LNCAP (cell line): Measurements from ENCODE around the gene GNAO1.

Source experiments
- CTCF ChIP-seq: fragments of 450-650 bp; IDR thresholded peaks from 2 replicates; pipeline ENCODE4 v1.5.1; 2017; ENCODE audit warnings: mild to moderate bottlenecking

GNAO1 gene

GRCh38 chr16:56350491-56351405, 159.5 kb downstream of the GNAO1 start:
- no peak for TF ChIP-seq CTCF

- TF ChIP-seq CTCF, result no peak
Measured at GRCh38 chr16:56351481-56351880, 160.2 kb downstream of the GNAO1 start.

- TF ChIP-seq CTCF, result no peak
Measured at GRCh38 chr16:56352351-56353053, 161.2 kb downstream of the GNAO1 start.

GRCh38 chr16:56353054-56353921, 162.0 kb downstream of the GNAO1 start:
- no peak for TF ChIP-seq CTCF

- no peak for TF ChIP-seq CTCF
Measured at GRCh38 chr16:56354016-56354415, 162.7 kb downstream of the GNAO1 start.

- TF ChIP-seq CTCF, result no peak
Measured at GRCh38 chr16:56354746-56355145, 163.5 kb downstream of the GNAO1 start.

GRCh38 chr16:56355221-56355620, 163.9 kb downstream of the GNAO1 start:
- no peak for TF ChIP-seq CTCF
